Esophagus squamous epithelium (tissue), 4 donors: ENCODE results near the gene OSGIN1.

Experiments used
- POLR2A ChIP-seq, 4 donors: fragments of 450-650 bp; IDR thresholded peaks; one replicate each; pipeline ENCODE4 v1.6.1; 2017; ENCODE audit warnings: antibody characterized with exemption in 4 of 4, mild to moderate bottlenecking in 4 of 4, moderate library complexity in 3 of 4
- TF ChIP-seq, protein P1 (sequence below), 6 experiments: fragments of 450-650 bp in 4 of 6; fragments of 200-600 bp in 2 of 6; sonication (generic) in 2 of 6; IDR thresholded peaks; one replicate each; pipeline ENCODE4 v1.5.1; 2016 to 2019; ENCODE audit warnings: antibody characterized with exemption in 6 of 6, mild to moderate bottlenecking in 4 of 6, moderate library complexity in 4 of 6

DNA sequence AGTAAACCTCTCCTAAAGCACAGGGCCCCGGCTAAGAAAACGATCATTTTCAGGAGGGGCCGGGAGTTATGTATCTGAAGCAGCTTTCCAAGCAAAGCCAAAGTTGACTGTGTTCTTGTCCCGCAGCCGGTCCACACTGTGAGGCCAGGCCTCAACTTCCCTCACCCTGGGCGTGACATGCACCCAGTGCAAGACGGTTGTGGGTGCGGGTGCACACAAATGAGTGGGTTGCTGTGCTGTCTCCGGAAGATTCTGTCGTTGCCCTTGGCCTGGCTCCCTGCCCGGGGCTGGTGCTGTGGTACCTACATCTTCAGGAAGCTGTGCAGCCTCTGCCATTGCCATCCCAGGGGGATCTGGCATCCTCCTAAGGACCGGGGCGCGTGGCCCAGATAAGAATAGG, 37.5 kb upstream of the OSGIN1 start:
- TF ChIP-seq POLR2A (IDR thresholded peaks at IDR 0.05), result no peak
- TF ChIP-seq, protein P1, sequence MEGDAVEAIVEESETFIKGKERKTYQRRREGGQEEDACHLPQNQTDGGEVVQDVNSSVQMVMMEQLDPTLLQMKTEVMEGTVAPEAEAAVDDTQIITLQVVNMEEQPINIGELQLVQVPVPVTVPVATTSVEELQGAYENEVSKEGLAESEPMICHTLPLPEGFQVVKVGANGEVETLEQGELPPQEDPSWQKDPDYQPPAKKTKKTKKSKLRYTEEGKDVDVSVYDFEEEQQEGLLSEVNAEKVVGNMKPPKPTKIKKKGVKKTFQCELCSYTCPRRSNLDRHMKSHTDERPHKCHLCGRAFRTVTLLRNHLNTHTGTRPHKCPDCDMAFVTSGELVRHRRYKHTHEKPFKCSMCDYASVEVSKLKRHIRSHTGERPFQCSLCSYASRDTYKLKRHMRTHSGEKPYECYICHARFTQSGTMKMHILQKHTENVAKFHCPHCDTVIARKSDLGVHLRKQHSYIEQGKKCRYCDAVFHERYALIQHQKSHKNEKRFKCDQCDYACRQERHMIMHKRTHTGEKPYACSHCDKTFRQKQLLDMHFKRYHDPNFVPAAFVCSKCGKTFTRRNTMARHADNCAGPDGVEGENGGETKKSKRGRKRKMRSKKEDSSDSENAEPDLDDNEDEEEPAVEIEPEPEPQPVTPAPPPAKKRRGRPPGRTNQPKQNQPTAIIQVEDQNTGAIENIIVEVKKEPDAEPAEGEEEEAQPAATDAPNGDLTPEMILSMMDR (IDR thresholded peaks at IDR 0.05), result no peak
